Measurements from ENCODE around the gene BATF3.
"Not testable (repeated sequence)": the region's sequence is repeated elsewhere in the genome, so short reads cannot be mapped to it uniquely, and the experiment has no call there.

Gene BATF3

GRCh38 chr1:212713465-212714136 lies 14.0 kb upstream of the BATF3 start:
- no peak overlapping the region for H2AFZ ChIP-seq (ENCODE audit: low read length)
- H3K4me3 ChIP-seq (ENCODE audit: low read depth, low read length, poor library complexity, severe bottlenecking) = no peak overlapping the region
- H3K9me3 ChIP-seq (ENCODE audit: low read length) = no peaks in the 10 kb centered on the region
- H4K20me1 ChIP-seq (ENCODE audit: insufficient read depth, low read length) = no peaks in the 10 kb centered on the region
- H3K79me2 ChIP-seq (ENCODE audit: insufficient read depth, low read length) = no peaks in the 10 kb centered on the region
- H3K27ac ChIP-seq (ENCODE audit: low read depth, low read length, poor library complexity, severe bottlenecking) = no peak overlapping the region
- TF ChIP-seq CTCF (IDR thresholded peaks at IDR 0.05; ENCODE audit: low read length) = no peak
- TF ChIP-seq EZH2 (IDR thresholded peaks at IDR 0.05; ENCODE audit: borderline replicate concordance, low read length) = no peak
- no peaks in the 10 kb centered on the region for H3K36me3 ChIP-seq (ENCODE audit: insufficient read depth, low read length)
- no peaks in the 10 kb centered on the region for H3K27me3 ChIP-seq (ENCODE audit: insufficient read depth, low read length)
- H3K9ac ChIP-seq (ENCODE audit: low read length) = no peak overlapping the region
- H3K4me1 ChIP-seq (ENCODE audit: insufficient read depth, low read length, severe bottlenecking) = no peaks in the 10 kb centered on the region
- H3F3A ChIP-seq (ENCODE audit: insufficient read depth, low read length) = no peaks in the 10 kb centered on the region
- H3K9me2 ChIP-seq (ENCODE audit: low read depth, low read length) = no peaks in the 10 kb centered on the region
- no peak overlapping the region for H3K4me2 ChIP-seq (ENCODE audit: low read length)

DNA sequence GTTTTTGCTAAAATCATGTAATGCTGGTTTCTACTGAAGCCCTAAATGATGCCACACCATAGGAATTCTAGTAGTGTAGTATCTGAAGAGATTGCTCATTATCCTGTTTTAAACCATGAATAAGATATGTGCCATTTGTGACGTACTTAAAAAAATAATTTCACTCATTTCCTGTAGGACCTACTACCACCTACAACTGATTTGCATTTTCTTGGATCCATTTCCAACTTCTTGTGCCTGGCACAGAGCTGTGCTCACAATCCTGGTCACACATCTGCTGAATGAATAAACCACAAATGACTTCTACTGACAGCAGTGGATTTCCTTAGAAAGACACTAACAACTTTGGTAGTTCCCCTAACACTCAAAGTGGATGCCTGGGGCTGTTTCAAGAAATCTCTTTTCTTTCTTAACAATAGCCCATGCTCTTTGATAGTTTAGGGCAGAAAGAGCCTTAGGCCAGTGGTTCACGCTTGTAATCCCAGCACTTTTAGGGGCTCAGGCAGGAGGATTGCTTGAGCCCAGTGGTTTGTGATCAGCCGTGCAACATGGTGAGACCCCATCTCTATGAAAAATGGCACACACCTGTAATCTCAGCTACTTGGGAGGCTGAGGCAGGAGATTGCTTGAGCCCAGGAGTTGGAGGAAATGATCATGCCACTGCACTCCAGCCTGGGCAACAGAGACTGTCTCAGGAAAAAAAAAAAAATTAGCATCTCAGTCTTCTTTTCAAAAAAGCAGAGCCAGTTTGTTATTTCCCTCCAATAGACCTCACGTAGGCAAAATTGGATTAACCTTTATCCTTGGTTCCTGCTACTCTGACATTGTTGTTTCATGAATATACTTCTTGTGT lies 13.0 kb upstream of the BATF3 start:
- H3K4me2 ChIP-seq (ENCODE audit: low read length) = no peak overlapping the region
- no peaks in the 10 kb centered on the region for H3K4me1 ChIP-seq (ENCODE audit: insufficient read depth, low read length, severe bottlenecking)
- H2AFZ ChIP-seq (ENCODE audit: low read length) = no peak overlapping the region
- H3K9me3 ChIP-seq (ENCODE audit: low read length) = no peaks in the 10 kb centered on the region
- H3F3A ChIP-seq (ENCODE audit: insufficient read depth, low read length) = no peaks in the 10 kb centered on the region
- no peaks in the 10 kb centered on the region for H3K27me3 ChIP-seq (ENCODE audit: insufficient read depth, low read length)
- H3K4me3 ChIP-seq (ENCODE audit: low read depth, low read length, poor library complexity, severe bottlenecking) = no peak overlapping the region
- H4K20me1 ChIP-seq (ENCODE audit: insufficient read depth, low read length) = no peaks in the 10 kb centered on the region
- no peak overlapping the region for H3K9ac ChIP-seq (ENCODE audit: low read length)
- TF ChIP-seq EZH2 (IDR thresholded peaks at IDR 0.05; ENCODE audit: borderline replicate concordance, low read length) = no peak
- H3K36me3 ChIP-seq (ENCODE audit: insufficient read depth, low read length) = no peaks in the 10 kb centered on the region
- H3K9me2 ChIP-seq (ENCODE audit: low read depth, low read length) = no peaks in the 10 kb centered on the region
- no peak overlapping the region for H3K27ac ChIP-seq (ENCODE audit: low read depth, low read length, poor library complexity, severe bottlenecking)
- H3K79me2 ChIP-seq (ENCODE audit: insufficient read depth, low read length) = no peaks in the 10 kb centered on the region

DNA sequence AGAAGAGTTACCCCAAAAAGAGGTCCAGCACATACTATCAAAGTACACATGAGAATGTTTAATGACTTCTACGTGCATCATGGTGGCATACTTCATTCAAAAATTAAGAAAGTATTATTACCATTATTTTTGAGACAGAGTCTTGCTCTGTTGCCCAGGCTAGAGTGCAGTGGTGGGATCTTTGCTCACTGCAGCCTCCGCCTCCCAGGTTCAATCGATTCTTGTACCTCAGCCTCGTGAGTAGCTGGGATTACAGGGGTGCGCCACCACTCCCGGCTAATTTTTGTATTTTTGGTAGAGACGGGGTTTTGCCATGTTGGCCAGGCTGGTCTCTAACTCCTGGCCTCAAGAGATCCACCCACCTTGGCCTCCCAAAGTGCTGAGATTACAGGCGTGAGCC lies 12.3 kb upstream of the BATF3 start:
- not testable (repeated sequence) for H3K4me1 ChIP-seq (ENCODE audit: insufficient read depth, low read length, severe bottlenecking); H3K27me3 ChIP-seq (ENCODE audit: insufficient read depth, low read length); H4K20me1 ChIP-seq (ENCODE audit: insufficient read depth, low read length); H2AFZ ChIP-seq (ENCODE audit: low read length); H3F3A ChIP-seq (ENCODE audit: insufficient read depth, low read length); H3K27ac ChIP-seq (ENCODE audit: low read depth, low read length, poor library complexity, severe bottlenecking); H3K9me2 ChIP-seq (ENCODE audit: low read depth, low read length); H3K79me2 ChIP-seq (ENCODE audit: insufficient read depth, low read length); H3K36me3 ChIP-seq (ENCODE audit: insufficient read depth, low read length); H3K9ac ChIP-seq (ENCODE audit: low read length); H3K9me3 ChIP-seq (ENCODE audit: low read length); H3K4me3 ChIP-seq (ENCODE audit: low read depth, low read length, poor library complexity, severe bottlenecking); H3K4me2 ChIP-seq (ENCODE audit: low read length)

DNA sequence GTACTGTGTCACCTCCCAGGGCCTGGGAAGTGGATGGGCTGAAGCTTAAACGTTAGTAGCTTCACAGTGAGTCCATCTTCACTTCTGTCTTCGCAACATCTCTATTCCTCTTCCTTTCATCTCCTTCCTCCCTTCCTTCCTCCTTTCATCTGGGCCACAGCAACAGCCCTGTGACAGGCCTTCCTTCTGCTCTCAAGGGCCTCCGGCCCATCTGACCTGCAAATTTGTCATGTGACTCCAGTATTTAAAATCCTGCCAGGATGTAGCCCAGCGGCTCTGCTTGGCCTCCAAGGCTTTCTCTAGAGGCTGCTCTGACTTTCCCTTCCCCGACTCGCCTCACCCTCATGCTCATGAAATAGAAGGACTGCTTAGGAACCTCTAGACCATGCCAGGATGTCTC lies 10.9 kb upstream of the BATF3 start:
- H3K9ac ChIP-seq (ENCODE audit: low read length) = no peak overlapping the region
- H3K4me1 ChIP-seq (ENCODE audit: insufficient read depth, low read length, severe bottlenecking) = no peaks in the 10 kb centered on the region

More for the DNA sequence above, 10.9 kb upstream of the BATF3 start:
- no peaks in the 10 kb centered on the region for H3K9me3 ChIP-seq (ENCODE audit: low read length)
- TF ChIP-seq EZH2 (IDR thresholded peaks at IDR 0.05; ENCODE audit: borderline replicate concordance, low read length) (no peak), CTCF (IDR thresholded peaks at IDR 0.05; ENCODE audit: low read length) (no peak)
- H3K4me3 ChIP-seq (ENCODE audit: low read depth, low read length, poor library complexity, severe bottlenecking) = no peak overlapping the region
- H4K20me1 ChIP-seq (ENCODE audit: insufficient read depth, low read length) = no peaks in the 10 kb centered on the region
- H3K27ac ChIP-seq (ENCODE audit: low read depth, low read length, poor library complexity, severe bottlenecking) = no peak overlapping the region
- H3K36me3 ChIP-seq (ENCODE audit: insufficient read depth, low read length) = no peaks in the 10 kb centered on the region
- H3K9me2 ChIP-seq (ENCODE audit: low read depth, low read length) = no peaks in the 10 kb centered on the region
- no peak overlapping the region for H3K4me2 ChIP-seq (ENCODE audit: low read length)
- no peaks in the 10 kb centered on the region for H3F3A ChIP-seq (ENCODE audit: insufficient read depth, low read length)
- H3K79me2 ChIP-seq (ENCODE audit: insufficient read depth, low read length) = no peaks in the 10 kb centered on the region
- no peak overlapping the region for H2AFZ ChIP-seq (ENCODE audit: low read length)
- H3K27me3 ChIP-seq (ENCODE audit: insufficient read depth, low read length) = no peaks in the 10 kb centered on the region
